Fibroblast of the aortic adventitia (primary cell): ENCODE data around the gene DGAT2. TPM values are rescaled to one million over a fixed set of nuclear protein-coding genes. Genes with fewer than 3 reads are reported as not detected.

Source experiments
- DNase-seq: peaks from one replicate; pipeline ENCODE4 v3.0.0-alpha.2; 2010; ENCODE audit warnings: low read depth
- H3K4me3 ChIP-seq: 2 replicates; pipeline ENCODE4 v1.5.1; 2011; ENCODE audit warnings: low read depth, mild to moderate bottlenecking, control low read depth, low read length, moderate library complexity
- CTCF ChIP-seq: IDR thresholded peaks from 2 replicates; pipeline ENCODE4 v1.5.1; 2011; ENCODE audit warnings: mild to moderate bottlenecking, low read length, control low read depth, inconsistent platforms; ENCODE audit not compliant: insufficient read depth
- total RNA-seq: library from RNA; depleted of rRNA; stranded (reverse); fragments of >200 nt; gene quantifications from 2 replicates; pipeline ENCODE4 v1.2.3, GENCODE V29; 2012; ENCODE audit warnings: low replicate concordance

Gene DGAT2
- total RNA-seq, 1 donor, result 13.4 TPM

- no peak for TF ChIP-seq CTCF
- no peak overlapping the region for H3K4me3 ChIP-seq
- DNase-seq, result no peak
Observed at GRCh38 chr11:75781296-75781695, 12.7 kb downstream of the DGAT2 start.

- no peak overlapping the region for H3K4me3 ChIP-seq
- no peak for TF ChIP-seq CTCF
- no peak for DNase-seq
Observed at GRCh38 chr11:75781831-75782230, 13.3 kb downstream of the DGAT2 start.

GRCh38 chr11:75782540-75783263 is 14.1 kb downstream of the DGAT2 start:
- DNase-seq, result no peak
- no peak for TF ChIP-seq CTCF
- no peak overlapping the region for H3K4me3 ChIP-seq

- TF ChIP-seq CTCF, result no peak
- no peak for DNase-seq
- no peak overlapping the region for H3K4me3 ChIP-seq
Observed at GRCh38 chr11:75783416-75784084, 15.0 kb downstream of the DGAT2 start.

- H3K4me3 ChIP-seq, result no peak overlapping the region
- TF ChIP-seq CTCF, result no peak
- no peak for DNase-seq
Observed at GRCh38 chr11:75784085-75784478, 15.5 kb downstream of the DGAT2 start.

- no peak overlapping the region for H3K4me3 ChIP-seq
- no peak for TF ChIP-seq CTCF
- no peak for DNase-seq
Observed at GRCh38 chr11:75784506-75784905, 15.9 kb downstream of the DGAT2 start.
